HepG2 (cell line): ENCODE results near the gene SUPT6H. TPM values are rescaled to one million over a fixed set of nuclear protein-coding genes. Genes with fewer than 3 reads are reported as not detected.

Experiments used
- CREBL2 ChIP-seq: sonication (generic); formaldehyde crosslinking; IDR thresholded peaks from 2 replicates; pipeline ENCODE4 v1.8.1; 2023; ENCODE audit warnings: missing genetic modification reagents, mild to moderate bottlenecking, borderline replicate concordance
- ELF3 ChIP-seq: IDR thresholded peaks from 2 replicates; pipeline ENCODE4 v1.6.1; 2016; ENCODE audit warnings: missing genetic modification reagents, missing compliant biosample characterization
- GATAD2A ChIP-seq: IDR thresholded peaks from 2 replicates; pipeline ENCODE4 v1.6.1; 2016
- KDM4B ChIP-seq: sonication (generic); formaldehyde crosslinking; IDR thresholded peaks from 2 replicates; pipeline ENCODE4 v1.4.0; 2020; ENCODE audit warnings: missing genetic modification reagents
- RFX3 ChIP-seq: IDR thresholded peaks from 2 replicates; pipeline ENCODE4 v1.6.1; 2016; ENCODE audit warnings: missing biosample characterization, missing genetic modification reagents
- SIN3A ChIP-seq: IDR thresholded peaks from 2 replicates; pipeline ENCODE4 v1.6.1; 2011; ENCODE audit warnings: low read depth, mild to moderate bottlenecking, control low read depth, low read length, borderline replicate concordance
- TCF7 ChIP-seq: sonication (generic); IDR thresholded peaks from 2 replicates; pipeline ENCODE4 v1.6.1; 2016; ENCODE audit warnings: antibody characterized with exemption, low read depth
- ZFP82 ChIP-seq: sonication (generic); formaldehyde crosslinking; IDR thresholded peaks from 2 replicates; pipeline ENCODE4 v1.5.1; 2020; ENCODE audit warnings: mild to moderate bottlenecking, missing genetic modification reagents, borderline replicate concordance
- ZMAT3 ChIP-seq: sonication (generic); formaldehyde crosslinking; conservative IDR thresholded peaks from 2 replicates; pipeline ENCODE4 v1.7.0; 2021; ENCODE audit warnings: missing genetic modification reagents
- ZNF354B ChIP-seq: sonication (generic); formaldehyde crosslinking; IDR thresholded peaks from 2 replicates; pipeline ENCODE4 v1.8.0; 2022; ENCODE audit warnings: mild to moderate bottlenecking, missing genetic modification reagents
- ZNF543 ChIP-seq: sonication (generic); formaldehyde crosslinking; IDR thresholded peaks from 2 replicates; pipeline ENCODE4 v1.4.0; 2020; ENCODE audit warnings: mild to moderate bottlenecking, missing genetic modification reagents
- ZNF589 ChIP-seq: sonication (generic); formaldehyde crosslinking; conservative IDR thresholded peaks from 2 replicates; pipeline ENCODE4 v1.8.0; 2022; ENCODE audit warnings: mild to moderate bottlenecking, moderate library complexity, missing genetic modification reagents
- ZNF747 ChIP-seq: sonication (generic); formaldehyde crosslinking; IDR thresholded peaks from 2 replicates; pipeline ENCODE4 v1.8.1; 2023; ENCODE audit warnings: missing genetic modification reagents, mild to moderate bottlenecking, borderline replicate concordance
- ZZZ3 ChIP-seq: sonication (generic); formaldehyde crosslinking; IDR thresholded peaks from 2 replicates; pipeline ENCODE4 v1.4.0; 2020; ENCODE audit warnings: missing genetic modification reagents, mild to moderate bottlenecking, borderline replicate concordance
- polyA plus RNA-seq, 8 experiments: library from polyadenylated mRNA; depleted of rRNA in 3 of 8; stranded (reverse) in 7 of 8; unstranded in 1 of 8; fragments of >200 nt; fragmentation: Illumina TruSeq in 4 of 8; extraction: Trizol in 4 of 8; gene quantifications; 2 replicates each; pipeline versions ENCODE4 v1.2.1 to v1.2.3, GENCODE V29; 2011 to 2016; ENCODE audit warnings: low read depth in 4 of 8, missing spikeins in 1 of 8, mixed read lengths in 1 of 8; ENCODE audit not compliant: insufficient read depth in 1 of 8
- total RNA-seq, 5 experiments: library from RNA; depleted of rRNA; stranded (reverse); fragments of >200 nt; fragmentation: Illumina TruSeq; extraction: Trizol; gene quantifications; 2 replicates each; pipeline ENCODE4 v1.2.3, GENCODE V29; 2016; ENCODE audit warnings: low read depth in 1 of 5
- TF ChIP-seq, protein P1 (sequence below), 2 experiments: fragments of 450-650 bp in 1 of 2; sonication (generic) in 1 of 2; formaldehyde crosslinking in 1 of 2; IDR thresholded peaks; 2 replicates each; pipeline versions ENCODE4 v1.6.1 to v1.8.0; 2016 to 2022; ENCODE audit warnings: antibody characterized with exemption in 1 of 2, mild to moderate bottlenecking in 1 of 2, missing genetic modification reagents in 1 of 2
- TF ChIP-seq, protein P2 (sequence below): sonication (generic); formaldehyde crosslinking; IDR thresholded peaks from 2 replicates; pipeline ENCODE4 v1.4.0; 2020; ENCODE audit warnings: missing genetic modification reagents, mild to moderate bottlenecking, borderline replicate concordance

Gene SUPT6H
- total and polyA plus RNA-seq, 2 of the 13 experiments (the other 11 are each of a cell fraction or from before 2014, with no cell fraction given) = 32.7 to 39.9 TPM

DNA sequence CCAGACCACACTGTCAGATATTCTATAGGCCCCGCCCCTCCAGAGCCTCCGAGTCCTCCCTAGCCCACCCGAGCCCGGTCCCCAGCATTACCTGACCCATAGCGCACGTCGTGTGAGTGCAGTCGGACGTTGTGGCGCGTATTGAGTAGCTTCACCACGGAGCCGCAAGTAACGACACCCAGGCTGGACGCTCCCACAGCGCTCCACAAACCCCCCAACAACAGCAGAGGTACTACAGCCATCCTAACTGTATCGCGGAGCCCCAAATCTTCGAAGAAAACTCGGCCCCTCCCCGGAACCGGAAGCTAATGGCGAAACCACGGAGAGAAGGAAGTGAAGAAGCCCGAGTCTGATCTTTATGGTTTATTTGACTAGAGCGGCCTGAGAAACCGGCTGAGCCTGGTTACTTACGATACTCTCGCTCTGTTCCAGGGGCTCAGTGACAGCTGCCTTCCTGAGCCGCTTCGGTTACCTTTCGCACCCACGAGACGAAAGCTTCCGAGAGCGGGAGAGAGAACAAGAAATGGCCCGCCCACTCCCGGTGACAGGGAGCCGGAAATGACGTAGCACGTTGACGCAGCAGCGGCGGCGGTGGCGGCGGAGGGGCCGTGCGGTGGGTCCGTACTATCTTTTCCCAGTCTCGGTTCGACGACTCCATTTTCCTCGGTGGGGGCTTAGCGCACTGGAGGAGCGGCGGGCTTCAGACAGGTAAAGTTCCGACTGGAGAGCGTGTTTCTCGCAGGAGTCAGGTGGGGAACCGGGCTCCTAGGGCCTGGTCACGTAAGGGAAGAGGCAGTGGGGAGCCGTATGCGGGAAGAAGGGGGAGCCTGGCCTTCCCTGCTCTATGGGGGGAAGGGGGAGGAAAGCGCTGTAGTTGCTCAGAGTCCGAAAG is at the start of gene SUPT6H, which contains the start of gene SDF2 (continued):
- TF ChIP-seq KDM4B (peak; percentile 44; the same call in 1 of the 2 replicates), ZNF747 (CRISPR knock-in tag) (no peak), ZNF354B (CRISPR knock-in tag) (no peak), RFX3 (CRISPR knock-in tag) (no peak), ELF3 (CRISPR knock-in tag) (peak; percentile 73), ZNF543 (CRISPR knock-in tag) (peak; percentile 60; the same call in 1 of the 2 replicates), CREBL2 (CRISPR knock-in tag) (0 out of 2 replicates have a peak, but pooled peaks have one; percentile 55), GATAD2A (no peak), TCF7 (no peak), ZMAT3 (peak; percentile 20; the same call in 1 of the 2 replicates), ZFP82 (CRISPR knock-in tag) (0 out of 2 replicates have a peak, but pooled peaks have one; percentile 69), ZZZ3 (CRISPR knock-in tag) (peak; percentile 72; the same call in 1 of the 2 replicates), ZNF589 (CRISPR knock-in tag) (peak; percentile 64; the same call in 1 of the 2 replicates), SIN3A (peak; percentile 27; the same call in 1 of the 2 replicates)
- TF ChIP-seq, protein P1, sequence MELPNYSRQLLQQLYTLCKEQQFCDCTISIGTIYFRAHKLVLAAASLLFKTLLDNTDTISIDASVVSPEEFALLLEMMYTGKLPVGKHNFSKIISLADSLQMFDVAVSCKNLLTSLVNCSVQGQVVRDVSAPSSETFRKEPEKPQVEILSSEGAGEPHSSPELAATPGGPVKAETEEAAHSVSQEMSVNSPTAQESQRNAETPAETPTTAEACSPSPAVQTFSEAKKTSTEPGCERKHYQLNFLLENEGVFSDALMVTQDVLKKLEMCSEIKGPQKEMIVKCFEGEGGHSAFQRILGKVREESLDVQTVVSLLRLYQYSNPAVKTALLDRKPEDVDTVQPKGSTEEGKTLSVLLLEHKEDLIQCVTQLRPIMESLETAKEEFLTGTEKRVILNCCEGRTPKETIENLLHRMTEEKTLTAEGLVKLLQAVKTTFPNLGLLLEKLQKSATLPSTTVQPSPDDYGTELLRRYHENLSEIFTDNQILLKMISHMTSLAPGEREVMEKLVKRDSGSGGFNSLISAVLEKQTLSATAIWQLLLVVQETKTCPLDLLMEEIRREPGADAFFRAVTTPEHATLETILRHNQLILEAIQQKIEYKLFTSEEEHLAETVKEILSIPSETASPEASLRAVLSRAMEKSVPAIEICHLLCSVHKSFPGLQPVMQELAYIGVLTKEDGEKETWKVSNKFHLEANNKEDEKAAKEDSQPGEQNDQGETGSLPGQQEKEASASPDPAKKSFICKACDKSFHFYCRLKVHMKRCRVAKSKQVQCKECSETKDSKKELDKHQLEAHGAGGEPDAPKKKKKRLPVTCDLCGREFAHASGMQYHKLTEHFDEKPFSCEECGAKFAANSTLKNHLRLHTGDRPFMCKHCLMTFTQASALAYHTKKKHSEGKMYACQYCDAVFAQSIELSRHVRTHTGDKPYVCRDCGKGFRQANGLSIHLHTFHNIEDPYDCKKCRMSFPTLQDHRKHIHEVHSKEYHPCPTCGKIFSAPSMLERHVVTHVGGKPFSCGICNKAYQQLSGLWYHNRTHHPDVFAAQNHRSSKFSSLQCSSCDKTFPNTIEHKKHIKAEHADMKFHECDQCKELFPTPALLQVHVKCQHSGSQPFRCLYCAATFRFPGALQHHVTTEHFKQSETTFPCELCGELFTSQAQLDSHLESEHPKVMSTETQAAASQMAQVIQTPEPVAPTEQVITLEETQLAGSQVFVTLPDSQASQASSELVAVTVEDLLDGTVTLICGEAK (IDR thresholded peaks at IDR 0.05) = peak; percentile 34; the same call in 1 of the 2 replicates
- TF ChIP-seq, protein P1 (CRISPR knock-in tag; IDR thresholded peaks at IDR 0.05) = no peak; the same call in 1 of the 2 replicates
- TF ChIP-seq, protein P2, sequence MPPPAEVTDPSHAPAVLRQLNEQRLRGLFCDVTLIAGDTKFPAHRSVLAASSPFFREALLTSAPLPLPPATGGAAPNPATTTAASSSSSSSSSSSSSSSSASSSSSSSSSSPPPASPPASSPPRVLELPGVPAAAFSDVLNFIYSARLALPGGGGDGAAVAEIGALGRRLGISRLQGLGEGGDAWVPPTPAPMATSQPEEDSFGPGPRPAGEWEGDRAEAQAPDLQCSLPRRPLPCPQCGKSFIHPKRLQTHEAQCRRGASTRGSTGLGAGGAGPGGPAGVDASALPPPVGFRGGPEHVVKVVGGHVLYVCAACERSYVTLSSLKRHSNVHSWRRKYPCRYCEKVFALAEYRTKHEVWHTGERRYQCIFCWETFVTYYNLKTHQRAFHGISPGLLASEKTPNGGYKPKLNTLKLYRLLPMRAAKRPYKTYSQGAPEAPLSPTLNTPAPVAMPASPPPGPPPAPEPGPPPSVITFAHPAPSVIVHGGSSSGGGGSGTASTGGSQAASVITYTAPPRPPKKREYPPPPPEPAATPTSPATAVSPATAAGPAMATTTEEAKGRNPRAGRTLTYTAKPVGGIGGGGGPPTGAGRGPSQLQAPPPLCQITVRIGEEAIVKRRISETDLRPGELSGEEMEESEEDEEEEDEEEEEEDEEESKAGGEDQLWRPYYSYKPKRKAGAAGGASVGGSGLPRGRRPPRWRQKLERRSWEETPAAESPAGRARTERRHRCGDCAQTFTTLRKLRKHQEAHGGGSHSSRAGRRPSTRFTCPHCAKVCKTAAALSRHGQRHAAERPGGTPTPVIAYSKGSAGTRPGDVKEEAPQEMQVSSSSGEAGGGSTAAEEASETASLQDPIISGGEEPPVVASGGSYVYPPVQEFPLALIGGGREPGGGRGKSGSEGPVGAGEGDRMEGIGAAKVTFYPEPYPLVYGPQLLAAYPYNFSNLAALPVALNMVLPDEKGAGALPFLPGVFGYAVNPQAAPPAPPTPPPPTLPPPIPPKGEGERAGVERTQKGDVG (CRISPR knock-in tag) = no peak
